DMS79 treated with DMSO at 0.1 percent for 48 hours (cell line): ENCODE results near the gene ACTR3.

Source experiments
- DNase-seq: peaks from one replicate; lab custom pipeline; 2025; lab: John Stamatoyannopoulos, UW

Gene ACTR3

GRCh38 chr2:113966171-113966570 lies 76.3 kb downstream of the ACTR3 start:
- no peak for DNase-seq

- DNase-seq = no peak
Observed at GRCh38 chr2:113966832-113967231, 76.9 kb downstream of the ACTR3 start.

GRCh38 chr2:113967272-113967671 lies 77.4 kb downstream of the ACTR3 start:
- no peak for DNase-seq

GRCh38 chr2:113972766-113973165 lies 82.9 kb downstream of the ACTR3 start:
- DNase-seq = no peak

GRCh38 chr2:113973810-113974209 lies 83.9 kb downstream of the ACTR3 start:
- no peak for DNase-seq

- DNase-seq = no peak
Observed at GRCh38 chr2:113974727-113975126, 84.8 kb downstream of the ACTR3 start.

- no peak for DNase-seq
Observed at GRCh38 chr2:113976277-113976928, 86.5 kb downstream of the ACTR3 start.

GRCh38 chr2:113977060-113977659 lies 87.3 kb downstream of the ACTR3 start:
- DNase-seq = no peak

- DNase-seq = no peak
Observed at GRCh38 chr2:113977660-113978523, 88.0 kb downstream of the ACTR3 start.

GRCh38 chr2:113978524-113979190 lies 88.8 kb downstream of the ACTR3 start:
- no peak for DNase-seq

GRCh38 chr2:113979191-113980128 lies 89.6 kb downstream of the ACTR3 start:
- DNase-seq = no peak

GRCh38 chr2:113980946-113981345 lies 91.1 kb downstream of the ACTR3 start:
- no peak for DNase-seq

GRCh38 chr2:113981404-113982134 lies 91.7 kb downstream of the ACTR3 start:
- DNase-seq = no peak

GRCh38 chr2:113985554-113986397 lies 95.9 kb downstream of the ACTR3 start:
- no peak for DNase-seq

- no peak for DNase-seq
Observed at GRCh38 chr2:113986762-113987290, 96.9 kb downstream of the ACTR3 start.

GRCh38 chr2:113992090-113992489 lies 102.2 kb downstream of the ACTR3 start:
- no peak for DNase-seq

- DNase-seq = no peak
Observed at GRCh38 chr2:113996671-113997594, 107.0 kb downstream of the ACTR3 start.

GRCh38 chr2:114001152-114001551 lies 111.3 kb downstream of the ACTR3 start:
- DNase-seq = no peak
